ENCODE data around the gene NKX2-1. TPM values are rescaled to one million over a fixed set of nuclear protein-coding genes. Genes with fewer than 3 reads are reported as not detected.

NKX2-1 gene
- total RNA-seq, 1 experiment from 2014 or later, result not detected

DNA sequence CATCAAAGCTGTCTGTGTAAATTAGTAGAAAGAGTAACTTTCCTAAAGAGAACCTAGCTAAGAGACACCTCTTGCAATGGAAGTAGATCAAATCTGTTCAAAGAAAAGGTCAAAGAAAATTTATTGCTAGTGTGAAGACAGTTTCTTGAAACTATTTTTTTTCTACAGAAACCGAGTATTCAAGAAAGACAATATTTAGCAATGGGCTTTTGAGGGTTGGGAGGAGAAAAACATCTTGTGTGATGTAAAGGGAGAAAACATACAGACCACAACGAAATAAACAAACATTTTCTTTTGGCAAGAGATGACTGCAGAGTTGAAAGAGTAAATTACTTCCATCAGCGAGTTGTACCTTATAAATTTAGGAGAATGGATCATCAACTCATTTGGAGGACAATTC, 24.4 kb downstream of the NKX2-1 start:
- Histone ChIP-seq H3K4ac (ENCODE audit: low read depth, low read length) (no peak overlapping the region), H2AFZ (ENCODE audit: low read length) (no peak overlapping the region), H3K56ac (ENCODE audit: insufficient read length, low read depth, low read length) (no peak overlapping the region), H4K5ac (ENCODE audit: insufficient read length, low read depth, low read length) (no peak overlapping the region), H4K8ac (replicated peaks; ENCODE audit: insufficient read length, low read depth, low read length) (no peak overlapping the region), H3K9me3 (ENCODE audit: control insufficient read depth, low read depth, low read length) (no peaks in the 10 kb centered on the region), H2BK12ac (ENCODE audit: insufficient read length, low read depth, low read length) (no peak overlapping the region), H2BK20ac (ENCODE audit: low read depth, low read length, poor library complexity, severe bottlenecking) (no peak overlapping the region), H4K91ac (ENCODE audit: insufficient read length, low read depth, low read length) (no peak overlapping the region), H2BK120ac (ENCODE audit: low read depth, low read length, poor library complexity, severe bottlenecking) (no peak overlapping the region), H2AK5ac (ENCODE audit: insufficient read length, low read length) (no peak overlapping the region), H2BK5ac (ENCODE audit: insufficient read length, low read length) (no peak overlapping the region), H3K23me2 (ENCODE audit: insufficient read length, low read depth, low read length, poor library complexity, severe bottlenecking) (no peaks in the 10 kb centered on the region), H3T11ph (ENCODE audit: low read length) (no peak overlapping the region), H3K27ac (ENCODE audit: insufficient read length, low read depth, low read length) (no peak overlapping the region), H3K27me3 (ENCODE audit: insufficient read depth, low read length) (peaks cover 8% of the 10 kb centered on the region; the same call in 1 of the 2 replicates), H3K9ac (ENCODE audit: extremely low read depth, insufficient read length, low read length) (no peak overlapping the region), H3K14ac (ENCODE audit: insufficient read depth, low read length) (no peak overlapping the region), H2BK15ac (ENCODE audit: low read depth, low read length) (no peak overlapping the region), H3K18ac (ENCODE audit: insufficient read length, low read depth, low read length) (no peak overlapping the region), H4K20me1 (ENCODE audit: control insufficient read depth, insufficient read depth, insufficient read length) (no peaks in the 10 kb centered on the region), H3K79me1 (ENCODE audit: insufficient read depth, low read depth, low read length, poor library complexity, severe bottlenecking) (no peaks in the 10 kb centered on the region), H3K4me2 (ENCODE audit: insufficient read depth, insufficient read length, low read length) (no peak overlapping the region), H3K23ac (ENCODE audit: insufficient read length, low read depth, low read length) (no peak overlapping the region), H3K4me1 (ENCODE audit: insufficient read depth, low read length) (no peaks in the 10 kb centered on the region), H3K79me2 (ENCODE audit: insufficient read depth, low read length) (no peaks in the 10 kb centered on the region)
- Mint-ChIP-seq H3K27ac (no peak overlapping the region), H3K4me3 (no peak overlapping the region), H3K4me1 (peaks cover 3 to 13% of the 10 kb centered on the region in 2 experiments; a peak in 3 of 4 replicates), H3K9me3 (no peaks in the 10 kb centered on the region), H3K27me3 (ENCODE audit: low read depth) (peaks cover 97% of the 10 kb centered on the region), H3K36me3 (ENCODE audit: insufficient read depth in 1 of 3, low read depth in 3 of 3) (no peaks in the 10 kb centered on the region)
- TF ChIP-seq, protein P1, sequence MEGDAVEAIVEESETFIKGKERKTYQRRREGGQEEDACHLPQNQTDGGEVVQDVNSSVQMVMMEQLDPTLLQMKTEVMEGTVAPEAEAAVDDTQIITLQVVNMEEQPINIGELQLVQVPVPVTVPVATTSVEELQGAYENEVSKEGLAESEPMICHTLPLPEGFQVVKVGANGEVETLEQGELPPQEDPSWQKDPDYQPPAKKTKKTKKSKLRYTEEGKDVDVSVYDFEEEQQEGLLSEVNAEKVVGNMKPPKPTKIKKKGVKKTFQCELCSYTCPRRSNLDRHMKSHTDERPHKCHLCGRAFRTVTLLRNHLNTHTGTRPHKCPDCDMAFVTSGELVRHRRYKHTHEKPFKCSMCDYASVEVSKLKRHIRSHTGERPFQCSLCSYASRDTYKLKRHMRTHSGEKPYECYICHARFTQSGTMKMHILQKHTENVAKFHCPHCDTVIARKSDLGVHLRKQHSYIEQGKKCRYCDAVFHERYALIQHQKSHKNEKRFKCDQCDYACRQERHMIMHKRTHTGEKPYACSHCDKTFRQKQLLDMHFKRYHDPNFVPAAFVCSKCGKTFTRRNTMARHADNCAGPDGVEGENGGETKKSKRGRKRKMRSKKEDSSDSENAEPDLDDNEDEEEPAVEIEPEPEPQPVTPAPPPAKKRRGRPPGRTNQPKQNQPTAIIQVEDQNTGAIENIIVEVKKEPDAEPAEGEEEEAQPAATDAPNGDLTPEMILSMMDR (conservative IDR thresholded peaks at IDR 0.05), result no peak
- no CpG with 5 or more reads among the region's 3 CpGs for WGBS (ENCODE audit: extremely low coverage, insufficient read length, low lambda C conversion rate)
- no peak for DNase-seq
